Activated naive CD4-positive, alpha-beta T cell treated with anti-CD3 and anti-CD28 coated beads, Interleukin-2, amount 50 U/mL, for 16 hours (primary cell): ENCODE data around the gene CAMK2A.

Experiments
- DNase-seq: peaks from one replicate; pipeline ENCODE4 v3.0.0-alpha.2; 2020

Gene CAMK2A

GRCh38 chr5:150278046-150278730 is 11.4 kb downstream of the CAMK2A start:
- DNase-seq, result no peak

- DNase-seq, result no peak
These were observed 12.5 kb downstream of the CAMK2A start for GRCh38 chr5:150277043-150277442.

GRCh38 chr5:150274811-150275210 is 14.8 kb downstream of the CAMK2A start:
- DNase-seq, result no peak

- DNase-seq, result no peak
These were observed 17.0 kb downstream of the CAMK2A start for GRCh38 chr5:150272531-150272930.

- DNase-seq, result no peak
These were observed 17.6 kb downstream of the CAMK2A start for GRCh38 chr5:150271923-150272322.

GRCh38 chr5:150271296-150271692 is 18.3 kb downstream of the CAMK2A start:
- DNase-seq, result no peak

- DNase-seq, result no peak
These were observed 18.9 kb downstream of the CAMK2A start for GRCh38 chr5:150270541-150271295.

GRCh38 chr5:150266871-150267291 is 22.7 kb downstream of the CAMK2A start:
- no peak for DNase-seq

- DNase-seq, result no peak
These were observed 23.6 kb downstream of the CAMK2A start for GRCh38 chr5:150265870-150266383.

GRCh38 chr5:150264667-150265603 is 24.6 kb downstream of the CAMK2A start:
- no peak for DNase-seq

GRCh38 chr5:150263801-150264621 is 25.6 kb downstream of the CAMK2A start:
- no peak for DNase-seq

- DNase-seq, result no peak
These were observed 26.2 kb downstream of the CAMK2A start for GRCh38 chr5:150263375-150263775.

- no peak for DNase-seq
These were observed 27.1 kb downstream of the CAMK2A start for GRCh38 chr5:150262502-150262901.

- DNase-seq, result no peak
These were observed 28.3 kb downstream of the CAMK2A start for GRCh38 chr5:150261231-150261630.

GRCh38 chr5:150258130-150258529 is 31.4 kb downstream of the CAMK2A start:
- DNase-seq, result no peak

- no peak for DNase-seq
These were observed 32.1 kb downstream of the CAMK2A start for GRCh38 chr5:150257424-150257823.

GRCh38 chr5:150256410-150257064 is 33.0 kb downstream of the CAMK2A start:
- DNase-seq, result no peak

GRCh38 chr5:150255659-150256409 is 33.7 kb downstream of the CAMK2A start:
- no peak for DNase-seq

- no peak for DNase-seq
These were observed 34.8 kb downstream of the CAMK2A start for GRCh38 chr5:150254774-150255173.

- DNase-seq, result no peak
These were observed 35.2 kb downstream of the CAMK2A start for GRCh38 chr5:150254363-150254762.
